ENCODE data around the gene FAM222A. TPM values are rescaled to one million over a fixed set of nuclear protein-coding genes. Genes with fewer than 3 reads are reported as not detected.

Gene FAM222A
- total RNA-seq, 1 donor from 2014 or later: 0.17 TPM

- DNase-seq: no peak
These were observed 1.8 kb upstream of the FAM222A start for GRCh38 chr12:109711596-109712461.

GRCh38 chr12:109714141-109714912 lies 702 bp downstream of the FAM222A start:
- peak; percentile 62 for DNase-seq

GRCh38 chr12:109714913-109715244 lies 1.3 kb downstream of the FAM222A start:
- DNase-seq: no peak

- DNase-seq: no peak
These were observed 1.9 kb downstream of the FAM222A start for GRCh38 chr12:109715310-109716091.

- no peak for DNase-seq
These were observed 2.5 kb downstream of the FAM222A start for GRCh38 chr12:109716092-109716479.

GRCh38 chr12:109716512-109717389 lies 3.1 kb downstream of the FAM222A start:
- DNase-seq: no peak

- no peak for DNase-seq
These were observed 4.0 kb downstream of the FAM222A start for GRCh38 chr12:109717390-109718357.

GRCh38 chr12:109718390-109718789 lies 4.8 kb downstream of the FAM222A start:
- no peak for DNase-seq

- peak; percentile 30 for DNase-seq
These were observed 5.7 kb downstream of the FAM222A start for GRCh38 chr12:109719123-109720022.

- no peak for DNase-seq
These were observed 6.7 kb downstream of the FAM222A start for GRCh38 chr12:109720152-109720856.

- no peak for DNase-seq
These were observed 7.2 kb downstream of the FAM222A start for GRCh38 chr12:109720857-109721189.

GRCh38 chr12:109721276-109721675 lies 7.7 kb downstream of the FAM222A start:
- no peak for DNase-seq

GRCh38 chr12:109722022-109722720 lies 8.5 kb downstream of the FAM222A start:
- DNase-seq: no peak

GRCh38 chr12:109722721-109723094 lies 9.1 kb downstream of the FAM222A start:
- no peak for DNase-seq

- no peak for DNase-seq
These were observed 9.8 kb downstream of the FAM222A start for GRCh38 chr12:109723311-109723881.

GRCh38 chr12:109724321-109724892 lies 10.8 kb downstream of the FAM222A start:
- DNase-seq: no peak

GRCh38 chr12:109725321-109726105 lies 11.9 kb downstream of the FAM222A start:
- DNase-seq: no peak
